Midbrain (tissue), 1 donor: ENCODE data around the gene TIGD1.
A peak's percentile ranks its signal among the peaks of the same experiment; 100 is the strongest.
"Not testable (repeated sequence)": the region's sequence is repeated elsewhere in the genome, so short reads cannot be mapped to it uniquely, and the experiment has no call there.

Experiments used
- DNase-seq: peaks from one replicate; lab custom pipeline; 2025; lab: John Stamatoyannopoulos, UW

The TIGD1 gene

DNA sequence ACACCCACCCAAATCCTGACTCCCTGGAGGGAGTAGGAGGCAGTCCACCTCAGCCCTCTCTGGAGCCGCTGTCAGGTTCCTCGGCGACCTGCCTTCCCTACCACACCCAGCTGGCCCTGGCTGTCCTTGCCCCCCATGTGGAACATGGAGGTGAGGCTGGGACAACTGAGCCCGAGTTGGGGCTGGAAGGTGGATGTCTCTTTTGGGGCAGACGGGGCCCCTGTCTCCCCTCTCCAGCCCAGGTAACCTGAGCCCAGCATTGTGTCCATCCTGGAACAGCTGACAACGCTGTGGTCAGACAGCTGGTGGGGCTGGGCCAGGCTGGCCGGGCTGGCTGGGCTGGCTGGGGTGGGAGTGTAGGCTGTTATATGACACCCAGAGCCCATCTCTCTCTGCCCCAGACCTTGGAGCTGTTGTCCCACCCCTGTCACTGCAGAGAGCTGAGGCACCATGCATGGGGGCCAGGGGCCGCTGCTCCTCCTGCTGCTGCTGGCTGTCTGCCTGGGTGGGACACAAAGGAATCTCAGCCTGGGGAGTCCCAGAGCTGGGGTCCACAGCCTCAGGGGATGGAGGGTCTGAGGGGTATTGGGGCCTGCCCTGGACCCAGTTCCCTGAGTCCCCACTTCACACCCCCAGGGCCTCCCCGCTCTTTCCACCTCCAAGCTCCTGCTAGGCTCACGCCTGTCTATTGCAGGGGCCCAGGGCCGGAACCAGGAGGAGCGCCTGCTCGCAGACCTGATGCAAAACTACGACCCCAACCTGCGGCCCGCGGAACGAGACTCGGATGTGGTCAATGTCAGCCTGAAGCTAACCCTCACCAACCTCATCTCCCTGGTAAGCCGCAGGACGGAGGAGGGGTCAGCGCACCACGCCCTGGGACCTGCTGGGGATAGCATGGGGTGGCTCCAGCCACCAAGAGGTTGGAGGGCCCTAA lies 10.8 kb downstream of the TIGD1 start, which contains the start of gene CHRNG:
Gene CHRNG (plus strand): TSS at position 395 of the 934 bp plus-strand sequence. CDS start 56 bp downstream, at position 451.
- no peak for DNase-seq

DNA sequence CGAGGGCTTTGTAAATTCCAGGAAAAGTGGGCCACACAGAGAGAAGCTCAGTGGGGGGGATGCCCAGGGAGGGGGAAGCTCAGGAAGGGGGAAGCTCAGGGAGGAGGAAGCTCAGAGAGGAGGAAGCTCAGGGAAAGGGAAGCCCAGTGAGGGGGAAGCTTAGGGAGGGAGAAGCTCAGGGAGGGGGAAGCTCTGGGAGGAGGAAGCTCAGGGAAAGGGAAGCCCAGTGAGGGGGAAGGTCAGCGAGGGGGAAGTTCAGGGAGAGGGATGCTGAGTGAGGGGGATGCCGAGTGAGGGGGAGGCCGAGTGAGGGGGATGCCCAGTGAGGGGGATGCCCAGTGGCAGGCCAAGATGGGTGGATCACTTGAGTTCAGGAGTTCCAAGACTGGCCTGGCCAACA lies 11.7 kb downstream of the TIGD1 start:
- no peak for DNase-seq

DNA sequence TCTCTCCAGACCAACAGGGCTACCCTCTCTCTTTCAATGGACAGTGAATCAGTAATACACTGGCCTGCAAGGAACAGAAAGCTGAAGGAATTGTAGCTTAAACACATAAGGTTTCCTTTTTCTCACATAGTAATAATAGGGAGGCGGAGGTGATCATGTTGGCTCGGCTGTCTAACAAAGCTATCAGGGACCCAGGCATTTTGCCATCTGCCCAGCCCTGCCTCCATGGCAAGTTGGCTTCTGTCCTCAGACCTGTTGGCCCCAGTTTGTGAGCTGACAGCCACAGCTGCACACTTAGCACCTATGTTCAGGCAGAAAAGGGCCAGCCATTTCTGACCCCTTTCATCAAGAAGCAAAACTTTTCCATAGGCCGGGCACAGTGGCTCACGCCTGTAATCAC lies 12.9 kb downstream of the TIGD1 start:
- DNase-seq = no peak

DNA sequence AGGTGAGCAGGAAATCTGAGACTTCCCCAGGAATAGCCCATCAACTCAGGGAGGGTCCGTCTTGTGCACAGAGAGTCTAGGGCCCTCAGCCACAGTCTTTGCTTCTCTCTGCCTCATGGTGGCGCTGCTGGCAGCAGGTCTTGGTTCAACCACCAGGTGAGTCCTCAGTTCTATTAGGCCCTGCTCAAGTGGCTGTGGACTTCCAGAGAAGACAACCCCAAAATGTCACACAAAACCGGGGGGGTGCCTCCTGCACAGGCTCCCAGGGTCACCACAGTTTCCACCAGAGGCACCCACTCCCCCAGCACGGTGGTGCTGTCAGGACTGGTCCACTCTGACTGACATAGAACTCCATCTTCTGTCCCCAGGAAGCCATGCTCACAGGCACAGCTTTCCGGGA lies 13.3 kb downstream of the TIGD1 start:
- no peak for DNase-seq

DNA sequence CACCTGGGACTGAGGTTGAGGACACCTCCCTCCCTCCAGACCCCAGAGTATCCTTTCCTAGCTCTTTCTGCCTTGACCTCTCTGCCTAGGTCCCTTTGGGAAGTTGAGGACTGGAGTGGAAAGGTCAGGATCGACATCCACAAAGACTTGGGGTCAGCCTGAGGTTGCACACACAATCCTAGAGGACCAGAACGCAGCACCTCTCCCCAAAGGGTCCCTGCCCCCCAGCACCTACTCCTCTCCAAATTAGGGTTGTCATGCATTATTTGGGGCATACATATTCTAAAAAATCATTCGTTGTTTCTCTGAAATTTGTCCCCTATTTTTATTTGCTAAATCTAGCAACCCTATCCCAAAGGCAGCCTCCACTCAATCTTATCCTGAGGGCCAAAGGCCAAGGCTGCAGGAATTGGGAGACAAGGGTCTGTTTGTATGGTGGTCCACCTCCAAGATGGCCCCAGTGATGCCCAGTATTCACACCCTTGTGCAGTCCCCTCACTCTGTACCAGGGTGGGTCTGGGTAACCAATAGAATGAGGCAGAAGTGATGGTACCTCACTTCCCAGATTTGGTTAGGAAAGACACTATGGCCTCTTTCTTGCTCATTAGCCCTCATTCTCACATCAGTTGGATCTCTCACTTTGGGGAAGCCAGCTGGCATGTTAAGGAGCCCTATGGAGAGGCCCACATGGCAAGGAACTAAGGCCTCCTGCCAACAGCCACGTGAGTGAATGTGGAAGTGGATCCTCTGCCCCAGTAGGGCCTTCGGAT lies 14.4 kb downstream of the TIGD1 start:
- DNase-seq = no peak

DNA sequence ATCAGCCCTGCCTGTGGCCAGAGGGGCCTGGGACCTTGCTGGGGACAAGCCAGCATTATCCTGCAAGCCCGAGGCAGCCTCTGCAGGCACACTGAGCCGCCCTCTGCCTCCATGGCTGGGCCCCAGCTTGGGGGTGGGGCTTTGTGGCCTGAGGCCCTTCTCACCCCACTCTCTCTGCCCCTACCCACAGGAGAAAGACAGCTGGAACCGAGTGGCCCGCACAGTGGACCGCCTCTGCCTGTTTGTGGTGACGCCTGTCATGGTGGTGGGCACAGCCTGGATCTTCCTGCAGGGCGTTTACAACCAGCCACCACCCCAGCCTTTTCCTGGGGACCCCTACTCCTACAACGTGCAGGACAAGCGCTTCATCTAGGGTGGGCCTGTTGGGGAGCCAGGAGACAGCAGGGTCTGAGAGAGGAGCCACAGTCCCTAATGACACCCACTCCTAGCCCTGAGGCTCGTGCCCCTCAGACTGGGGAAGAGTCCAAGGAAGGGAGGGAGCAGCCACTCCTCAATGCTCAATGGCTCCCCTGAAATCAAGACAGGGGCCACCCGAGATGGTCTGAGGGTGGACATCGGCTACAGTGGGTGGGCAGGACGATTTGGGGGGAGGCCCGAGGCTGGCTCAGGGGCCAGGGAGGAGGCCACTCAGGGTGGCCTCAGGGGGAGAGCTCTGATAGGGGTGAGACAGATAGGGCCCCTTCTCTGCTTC lies 15.3 kb downstream of the TIGD1 start:
- no peak for DNase-seq

DNA sequence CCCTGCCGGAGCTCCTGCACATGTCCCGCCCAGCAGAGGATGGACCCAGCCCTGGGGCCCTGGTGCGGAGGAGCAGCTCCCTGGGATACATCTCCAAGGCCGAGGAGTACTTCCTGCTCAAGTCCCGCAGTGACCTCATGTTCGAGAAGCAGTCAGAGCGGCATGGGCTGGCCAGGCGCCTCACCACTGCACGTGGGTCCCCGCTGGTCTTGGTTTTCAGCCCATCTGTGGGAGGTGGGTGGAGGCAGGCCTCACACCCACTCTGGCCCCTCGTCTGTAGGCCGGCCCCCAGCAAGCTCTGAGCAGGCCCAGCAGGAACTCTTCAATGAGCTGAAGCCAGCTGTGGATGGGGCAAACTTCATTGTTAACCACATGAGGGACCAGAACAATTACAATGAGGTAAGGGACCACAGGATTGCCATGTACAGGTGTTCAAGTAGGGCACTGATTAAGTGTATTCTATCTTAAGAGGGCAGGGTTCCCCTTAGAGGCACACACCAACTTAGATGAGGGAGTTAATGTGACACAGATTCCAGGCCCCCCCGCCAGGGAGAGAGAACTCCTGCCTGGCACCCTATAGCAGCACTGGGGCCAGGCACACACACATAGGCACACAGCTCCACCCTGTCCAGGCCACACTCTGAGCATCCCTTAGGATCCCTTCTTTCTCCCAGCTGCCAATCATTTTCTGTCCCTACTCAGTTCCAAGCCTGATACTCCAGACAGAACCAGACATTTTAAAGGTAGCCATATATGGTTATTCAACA lies 16.2 kb downstream of the TIGD1 start:
- no peak for DNase-seq

DNA sequence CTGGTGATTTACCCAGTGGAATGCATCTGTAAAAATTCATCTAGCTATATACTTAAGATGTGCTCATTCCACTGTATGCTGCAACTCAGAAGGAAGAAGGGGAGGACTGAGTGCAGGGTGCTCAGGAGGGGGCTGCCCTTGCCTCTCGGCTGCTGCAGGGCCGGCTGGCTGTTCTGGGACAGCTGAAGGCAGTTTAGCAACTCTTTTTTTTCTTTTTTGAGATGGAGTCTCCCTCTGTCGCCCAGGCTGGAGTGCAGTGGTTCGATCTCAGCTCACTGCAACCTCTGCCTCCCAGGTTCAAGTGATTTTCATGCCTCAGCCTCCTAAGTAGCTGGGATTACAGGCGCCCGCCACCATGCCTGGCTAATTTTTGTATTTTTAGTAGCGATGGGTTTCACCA lies 17.5 kb downstream of the TIGD1 start:
- DNase-seq = not testable (repeated sequence)

DNA sequence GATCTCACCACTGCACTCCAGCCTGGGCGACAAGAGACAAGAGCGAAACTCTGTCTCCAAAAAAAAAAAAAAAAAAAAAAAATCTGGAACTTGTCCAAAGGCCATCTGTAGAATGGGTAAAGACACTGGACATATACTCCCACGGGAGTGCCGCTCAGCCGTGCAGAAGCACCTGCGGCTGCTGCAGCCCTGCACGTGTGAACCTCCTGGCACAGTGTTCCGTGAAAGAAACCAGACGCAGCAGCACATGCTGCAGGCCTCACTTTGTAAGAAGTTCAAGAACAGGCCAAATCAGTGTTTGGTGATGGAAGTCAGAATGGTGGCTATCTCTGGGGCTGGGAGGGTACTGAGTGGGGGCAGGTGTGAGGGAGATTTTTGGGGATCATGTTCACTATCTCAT lies 17.9 kb downstream of the TIGD1 start:
- DNase-seq = no peak

DNA sequence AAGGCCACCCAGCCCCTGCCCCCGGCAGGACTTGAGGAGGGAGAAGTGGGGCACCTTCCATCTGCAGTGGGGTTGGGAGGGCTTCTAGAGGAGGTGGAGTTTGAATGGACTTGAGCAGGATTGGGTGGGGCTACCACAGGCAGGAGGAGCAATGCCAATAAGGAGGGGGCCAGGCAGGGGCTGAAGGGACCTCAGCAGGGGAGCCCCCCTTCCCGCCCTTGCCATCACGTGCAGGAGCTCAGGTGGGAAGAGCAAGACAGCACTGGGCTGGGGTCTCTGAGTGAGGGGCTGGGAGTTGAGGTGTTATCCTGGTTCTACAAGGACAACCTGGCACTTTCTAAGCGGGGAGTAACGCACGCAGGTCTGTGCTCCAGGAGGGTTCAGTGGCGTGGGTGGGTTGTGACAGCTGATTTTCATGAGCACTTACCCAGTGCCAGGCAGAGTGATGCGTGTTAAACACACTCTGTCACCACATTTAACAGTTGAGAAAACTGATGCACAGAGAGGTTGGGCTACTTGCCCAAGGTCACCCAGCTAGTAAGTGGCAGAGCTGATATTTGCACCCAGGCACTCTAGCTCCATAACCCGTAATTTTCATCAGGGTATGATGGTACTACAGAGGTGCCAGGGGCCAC lies 19.6 kb downstream of the TIGD1 start:
- no peak for DNase-seq

DNA sequence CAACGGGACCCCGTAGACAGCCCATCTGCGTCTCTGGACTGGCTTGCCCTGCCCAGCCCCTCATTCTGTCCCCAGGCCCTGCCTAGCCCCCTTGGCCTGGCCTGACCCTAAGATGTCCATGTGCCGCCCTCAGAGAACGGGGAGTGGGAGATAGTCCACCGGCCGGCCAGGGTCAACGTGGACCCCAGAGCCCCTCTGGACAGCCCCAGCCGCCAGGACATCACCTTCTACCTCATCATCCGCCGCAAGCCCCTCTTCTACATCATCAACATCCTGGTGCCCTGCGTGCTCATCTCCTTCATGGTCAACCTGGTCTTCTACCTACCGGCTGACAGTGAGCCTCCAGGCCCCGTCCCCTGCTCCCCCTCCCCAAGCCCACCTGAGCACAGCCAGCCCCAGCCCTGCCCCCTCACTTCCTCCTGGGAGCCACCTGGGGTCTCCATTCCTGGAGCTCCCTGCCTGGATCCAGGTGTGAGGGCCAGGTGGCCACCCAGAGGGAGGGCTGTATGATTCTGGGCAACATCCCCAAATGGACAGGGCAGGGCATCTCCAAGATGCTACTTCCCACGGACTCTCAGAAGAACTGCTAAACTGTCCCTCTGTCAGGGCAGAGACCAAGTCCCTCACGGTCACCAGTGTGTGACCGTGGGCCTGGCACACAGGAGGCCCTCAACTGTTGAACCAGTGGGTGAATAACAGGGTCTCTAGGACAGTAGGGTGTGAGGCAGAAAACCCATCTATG lies 20.4 kb downstream of the TIGD1 start:
- DNase-seq = no peak

DNA sequence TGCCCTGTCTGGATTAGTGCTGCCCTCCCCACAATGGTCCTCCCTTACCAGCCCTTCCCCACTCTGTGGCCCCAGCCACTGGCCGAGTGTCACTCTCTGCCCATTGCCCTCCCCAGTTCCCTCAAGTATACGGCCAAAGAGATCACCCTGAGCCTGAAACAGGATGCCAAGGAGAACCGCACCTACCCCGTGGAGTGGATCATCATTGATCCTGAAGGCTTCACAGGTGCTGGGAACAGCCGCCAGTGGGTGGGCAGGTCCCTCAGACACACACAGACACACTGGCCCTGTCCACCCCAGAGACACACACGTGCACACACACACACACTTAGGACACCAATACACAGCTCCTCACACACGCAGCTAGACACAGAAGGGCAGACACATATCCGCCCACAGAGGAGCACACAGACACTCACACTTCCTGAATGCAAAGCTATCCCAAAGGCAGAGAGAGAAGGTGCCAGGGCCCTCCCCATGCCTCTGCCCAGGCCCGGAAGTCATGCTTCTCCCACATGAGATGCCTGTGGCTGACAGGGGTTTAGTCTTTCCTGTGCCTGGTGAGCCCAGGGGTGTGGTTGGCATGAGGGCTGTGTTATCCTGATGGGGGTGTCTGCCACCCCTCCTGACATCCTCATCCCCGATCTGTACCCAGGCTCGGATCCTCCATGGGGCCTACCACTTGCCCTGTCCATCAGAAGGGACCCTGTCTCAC lies 21.5 kb downstream of the TIGD1 start:
- no peak for DNase-seq

DNA sequence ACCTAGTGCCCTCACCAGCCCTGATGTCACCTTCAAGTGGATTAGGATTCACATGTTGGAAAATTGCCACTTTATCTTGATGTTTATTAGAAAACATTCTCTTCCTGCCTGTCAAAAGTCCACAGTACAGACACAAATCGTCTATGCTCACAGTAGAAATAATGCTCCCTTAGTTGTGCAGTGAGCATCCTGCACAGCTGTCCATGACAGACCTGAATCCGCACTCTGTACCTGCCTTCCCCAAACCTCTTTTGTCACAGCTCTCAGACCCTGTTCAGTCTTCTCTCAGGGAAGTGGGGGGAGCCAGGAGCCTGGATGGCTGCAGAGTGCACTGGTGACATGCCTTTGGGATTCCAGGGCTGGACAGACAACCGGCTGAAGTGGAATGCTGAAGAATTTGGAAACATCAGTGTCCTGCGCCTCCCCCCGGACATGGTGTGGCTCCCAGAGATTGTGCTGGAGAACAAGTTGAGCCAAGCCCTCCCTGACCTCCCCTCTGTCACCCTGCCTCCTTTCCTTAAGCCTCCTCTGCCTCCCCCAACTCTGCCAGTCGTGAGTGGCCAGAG lies 22.4 kb downstream of the TIGD1 start:
- no peak for DNase-seq

DNA sequence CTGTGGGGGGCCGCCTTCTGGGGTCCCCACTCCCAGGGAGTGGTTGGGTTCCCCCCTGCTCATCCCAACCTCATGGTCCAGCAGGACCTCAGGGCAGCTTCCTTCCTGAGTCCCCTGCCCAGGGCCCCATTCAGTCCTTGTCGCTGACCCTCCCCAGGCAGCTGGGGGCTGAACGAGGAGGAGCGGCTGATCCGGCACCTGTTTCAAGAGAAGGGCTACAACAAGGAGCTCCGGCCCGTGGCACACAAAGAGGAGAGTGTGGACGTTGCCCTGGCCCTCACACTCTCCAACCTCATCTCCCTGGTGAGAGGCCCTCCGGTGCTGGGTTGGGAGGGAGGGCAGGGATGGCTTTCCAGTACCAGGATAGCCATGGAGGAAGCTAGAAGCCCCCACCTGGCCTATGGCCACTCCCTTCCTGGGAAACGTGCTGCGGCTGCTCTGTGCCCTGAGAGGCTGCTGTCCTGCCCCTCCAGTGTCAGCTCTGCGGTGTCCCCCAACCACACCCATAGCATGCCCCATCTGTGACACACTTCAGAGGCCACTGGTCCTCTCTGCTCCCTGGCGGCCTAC lies 23.9 kb downstream of the TIGD1 start:
- DNase-seq = no peak

DNA sequence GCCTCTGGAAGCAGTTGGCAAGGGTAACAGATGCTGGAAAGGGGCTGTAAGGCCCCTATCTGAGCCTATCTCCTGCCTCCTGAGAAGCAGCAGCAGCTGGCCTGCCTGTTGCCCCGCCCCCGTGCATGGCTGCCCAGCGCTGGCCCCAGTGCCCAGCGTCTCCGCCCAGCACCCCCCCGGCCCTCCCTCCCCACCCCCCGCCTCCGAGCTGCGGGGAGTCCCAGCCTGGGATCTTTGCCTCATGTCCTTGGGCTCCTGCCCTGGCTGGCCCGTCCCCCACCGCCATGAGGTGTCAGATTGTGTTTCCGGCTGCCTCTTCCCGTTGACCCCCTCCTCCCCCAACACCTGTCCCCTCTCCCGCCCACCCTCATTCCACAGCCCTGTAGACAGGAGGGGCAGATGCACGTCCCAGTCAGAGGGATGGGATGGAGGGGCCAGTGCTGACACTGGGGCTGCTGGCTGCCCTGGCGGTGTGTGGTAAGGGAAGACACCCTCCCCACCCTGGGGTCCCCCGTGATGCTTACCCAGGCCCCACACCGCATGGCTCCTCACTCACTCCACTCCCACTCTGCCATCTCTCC lies 24.5 kb downstream of the TIGD1 start, which contains the start of gene CHRND:
Gene CHRND (plus strand): TSS at position 370 of the 581 bp plus-strand sequence. CDS start 56 bp downstream, at position 426.
- peak; percentile 67 for DNase-seq

DNA sequence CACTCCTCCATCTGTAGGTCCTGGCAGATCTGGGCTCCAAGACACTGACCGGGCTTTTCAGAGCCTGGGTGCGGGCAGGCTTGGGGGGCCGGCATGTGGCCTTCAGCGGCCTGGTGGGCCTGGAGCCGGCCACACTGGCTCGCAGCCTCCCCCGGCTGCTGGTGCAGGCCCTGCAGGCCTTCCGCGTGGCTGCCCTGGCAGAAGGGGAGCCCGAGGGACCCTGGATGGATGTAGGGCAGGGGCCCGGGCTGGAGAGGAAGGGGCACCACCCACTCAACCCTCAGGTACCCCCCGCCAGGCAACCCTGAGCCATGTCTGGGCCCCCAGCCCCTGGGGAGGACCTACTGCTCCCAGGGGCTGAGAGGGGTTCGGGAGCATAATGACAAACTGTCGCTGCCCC lies 25.2 kb downstream of the TIGD1 start:
- DNase-seq = no peak

DNA sequence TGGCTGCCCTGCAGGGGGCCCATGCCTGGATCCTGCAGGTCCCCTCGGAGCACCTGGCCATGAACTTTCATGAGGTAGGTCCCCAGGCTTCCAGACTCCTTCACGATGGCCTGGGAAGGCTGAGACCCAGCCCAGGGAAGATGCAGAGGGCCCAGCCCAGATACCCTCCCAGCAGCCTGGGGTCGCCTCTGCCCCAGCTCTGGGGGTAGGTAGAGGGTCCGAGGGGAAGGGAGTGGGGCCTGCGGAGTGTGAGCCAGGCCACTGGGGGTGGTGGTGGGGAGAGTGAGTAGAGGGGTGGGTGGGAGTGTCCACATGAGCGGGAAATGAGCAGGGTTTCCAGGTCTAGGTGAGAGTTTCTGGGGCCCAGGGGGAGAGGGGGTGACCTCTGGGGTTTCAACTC lies 25.6 kb downstream of the TIGD1 start:
- no peak for DNase-seq
